Smooth muscle cell (in vitro differentiated cells): ENCODE data around the gene DMRT2. TPM values are rescaled to one million over a fixed set of nuclear protein-coding genes. Genes with fewer than 3 reads are reported as not detected.

Experiments used
- DNase-seq: peaks from one replicate; lab custom pipeline; 2025; ENCODE audit not compliant: unreplicated experiment; lab: John Stamatoyannopoulos, UW
- H2AFZ ChIP-seq: fragments of 200-600 bp; sonication (generic); 2 replicates; pipeline ENCODE4 v1.6.0; 2016; ENCODE audit warnings: antibody characterized with exemption, low read depth, mild to moderate bottlenecking
- H3F3A ChIP-seq: fragments of 200-600 bp; sonication (generic); 2 replicates; pipeline ENCODE4 v1.6.0; 2017; ENCODE audit warnings: antibody characterized with exemption, low read depth
- H3K27ac ChIP-seq: fragments of 200-600 bp; sonication (generic); 2 replicates; pipeline ENCODE4 v1.5.1; 2016; ENCODE audit warnings: low read depth, mild to moderate bottlenecking
- H3K27me3 ChIP-seq: fragments of 200-600 bp; sonication (generic); 2 replicates; pipeline ENCODE4 v1.6.1; 2016; ENCODE audit warnings: low read depth, mild to moderate bottlenecking
- H3K36me3 ChIP-seq: fragments of 200-600 bp; sonication (generic); 2 replicates; pipeline ENCODE4 v1.5.1; 2016; ENCODE audit warnings: low read depth
- H3K4me1 ChIP-seq: fragments of 200-600 bp; sonication (generic); 2 replicates; pipeline ENCODE4 v1.5.1; 2016; ENCODE audit warnings: low read depth
- H3K4me2 ChIP-seq: fragments of 200-600 bp; sonication (generic); 2 replicates; pipeline ENCODE4 v1.6.0; 2016; ENCODE audit warnings: mild to moderate bottlenecking
- H3K4me3 ChIP-seq: fragments of 200-600 bp; sonication (generic); 2 replicates; pipeline ENCODE4 v1.5.1; 2016; ENCODE audit warnings: mild to moderate bottlenecking
- H3K79me2 ChIP-seq: fragments of 200-600 bp; sonication (generic); 2 replicates; pipeline ENCODE4 v1.6.0; 2016; ENCODE audit warnings: low read depth, mild to moderate bottlenecking
- H3K9ac ChIP-seq: fragments of 200-600 bp; sonication (generic); 2 replicates; pipeline ENCODE4 v1.6.0; 2016; ENCODE audit warnings: low read depth
- H3K9me3 ChIP-seq: fragments of 200-600 bp; sonication (generic); replicated peaks from 2 replicates; pipeline ENCODE4 v1.5.1; 2016; ENCODE audit warnings: low read depth
- H4K20me1 ChIP-seq: fragments of 200-600 bp; sonication (generic); 2 replicates; pipeline ENCODE4 v1.6.0; 2016; ENCODE audit warnings: low read depth
- CTCF ChIP-seq: fragments of 200-600 bp; sonication (generic); IDR thresholded peaks from 2 replicates; pipeline ENCODE4 v1.5.1; 2017; ENCODE audit warnings: borderline replicate concordance, mild to moderate bottlenecking, antibody characterized with exemption; ENCODE audit not compliant: insufficient read depth, poor library complexity, severe bottlenecking
- WGBS: methylation state at CpG from one replicate; pipeline ENCODE4 v1.1.7; 2016; ENCODE audit warnings: low lambda C conversion rate; 5-methylcytosine and 5-hydroxymethylcytosine counted together
- polyA plus RNA-seq: library from polyadenylated mRNA; unstranded; fragments of >200 nt; fragmentation: Nextera tagmentation; extraction: Ambion mirVana; gene quantifications from 2 replicates; pipeline ENCODE4 v1.2.1, GENCODE V29; 2016
- total RNA-seq: library from RNA; depleted of rRNA; stranded (reverse); fragments of >200 nt; gene quantifications from 2 replicates; pipeline ENCODE4 v1.2.3, GENCODE V29; 2014

The DMRT2 gene
- total and polyA plus RNA-seq, 2 experiments from 2014 or later = not detected

GRCh38 chr9:1051584-1052275 lies 1.6 kb downstream of the DMRT2 start:
- Histone ChIP-seq H3K27me3 (no peaks in the 10 kb centered on the region), H3K4me2 (peak overlapping the region; percentile 54), H3F3A (no peaks in the 10 kb centered on the region), H3K9ac (no peak overlapping the region), H3K79me2 (no peaks in the 10 kb centered on the region), H3K36me3 (no peaks in the 10 kb centered on the region), H3K4me1 (no peaks in the 10 kb centered on the region), H4K20me1 (no peaks in the 10 kb centered on the region), H2AFZ (no peak overlapping the region), H3K9me3 (no peaks in the 10 kb centered on the region), H3K27ac (no peak overlapping the region), H3K4me3 (peak overlapping the region; percentile 13)
- WGBS = 49% methylated on average over 88 of the region's 90 CpGs
- no peak for DNase-seq
- TF ChIP-seq CTCF = no peak

- Histone ChIP-seq H3K4me1 (no peaks in the 10 kb centered on the region), H3K4me2 (no peak overlapping the region), H3K27me3 (no peaks in the 10 kb centered on the region), H3K4me3 (no peak overlapping the region), H3K9ac (no peak overlapping the region), H3K9me3 (no peaks in the 10 kb centered on the region), H2AFZ (no peak overlapping the region), H3K79me2 (no peaks in the 10 kb centered on the region), H3K27ac (no peak overlapping the region), H4K20me1 (no peaks in the 10 kb centered on the region), H3K36me3 (no peaks in the 10 kb centered on the region), H3F3A (no peaks in the 10 kb centered on the region)
- 84% methylated on average over 41 of the region's 41 CpGs for WGBS
- TF ChIP-seq CTCF = no peak
- no peak for DNase-seq
Observed at GRCh38 chr9:1052365-1053281, 2.5 kb downstream of the DMRT2 start.

GRCh38 chr9:1053282-1053621 lies 3.1 kb downstream of the DMRT2 start:
- Histone ChIP-seq H3K4me3 (no peak overlapping the region), H3K4me1 (no peaks in the 10 kb centered on the region), H3K9ac (no peak overlapping the region), H3K4me2 (no peak overlapping the region), H3F3A (no peaks in the 10 kb centered on the region), H2AFZ (no peak overlapping the region), H4K20me1 (no peaks in the 10 kb centered on the region), H3K9me3 (no peaks in the 10 kb centered on the region), H3K27me3 (no peaks in the 10 kb centered on the region), H3K27ac (no peak overlapping the region), H3K79me2 (no peaks in the 10 kb centered on the region), H3K36me3 (no peaks in the 10 kb centered on the region)
- TF ChIP-seq CTCF = no peak
- no peak for DNase-seq
- 70% methylated on average over 9 of the region's 9 CpGs for WGBS
